SK-N-SH (cell line): ENCODE results near the gene PXDC1. TPM values are rescaled to one million over a fixed set of nuclear protein-coding genes. Genes with fewer than 3 reads are reported as not detected.

Experiments
- CTCF ChIA-PET: fragments of 300-600, 350-600 bp; formaldehyde crosslinking; extraction: SDS; loops from one replicate; lab custom pipeline; 2021; lab: Yijun Ruan, JAX
- POLR2A ChIA-PET: fragments of 350-600 bp; sonication (Branson Sonifier 250); formaldehyde crosslinking; extraction: SDS; loops from one replicate; lab custom pipeline; 2020; ENCODE audit warnings: antibody characterized with exemption, inconsistent platforms; lab: Yijun Ruan, JAX
- DNase-seq: peaks from one replicate; pipeline ENCODE4 v3.0.0; 2012
- H2AFZ ChIP-seq: fragments of 200-600 bp; sonication (generic); 2 replicates; pipeline ENCODE4 v1.8.1; 2016; ENCODE audit warnings: antibody characterized with exemption, mild to moderate bottlenecking, low read depth
- H3F3A ChIP-seq: fragments of 200-600 bp; sonication (generic); replicated peaks from 2 replicates; pipeline ENCODE3; 2016; ENCODE audit warnings: antibody characterized with exemption, mild to moderate bottlenecking; ENCODE audit not compliant: insufficient read depth
- H3K27ac ChIP-seq, 2 experiments: fragments of 200-500 bp in 1 of 2; fragments of 200-600 bp in 1 of 2; sonication (Bioruptor generic) in 1 of 2; sonication (generic), shearing (Covaris generic) in 1 of 2; 2 replicates each; pipeline versions ENCODE4 v1.5.1 to v1.6.1; 2014 to 2016; ENCODE audit warnings: low read depth in 2 of 2, inconsistent platforms in 1 of 2, low read length in 1 of 2, mild to moderate bottlenecking in 1 of 2, mixed read lengths in 1 of 2
- H3K27me3 ChIP-seq: fragments of 200-600 bp; sonication (generic), shearing (Covaris generic); 2 replicates; pipeline ENCODE4 v1.6.1; 2016; ENCODE audit warnings: mixed run types; ENCODE audit not compliant: insufficient read depth
- H3K36me3 ChIP-seq, 2 experiments: fragments of 200-500 bp in 1 of 2; fragments of 200-600 bp in 1 of 2; sonication (Bioruptor generic) in 1 of 2; sonication (generic) in 1 of 2; replicated peaks in 1 of 2; 2 replicates each; pipeline versions ENCODE3 to v1.5.1; 2014 to 2016; ENCODE audit warnings: low read length in 1 of 2, mild to moderate bottlenecking in 1 of 2; ENCODE audit not compliant: insufficient read depth in 2 of 2, control insufficient read depth in 1 of 2
- H3K4me1 ChIP-seq, 2 experiments: fragments of 200-500 bp in 1 of 2; fragments of 200-600 bp in 1 of 2; sonication (Bioruptor generic) in 1 of 2; sonication (generic), shearing (Covaris generic) in 1 of 2; 2 replicates each; pipeline versions ENCODE4 v1.5.1 to v1.6.1; 2014 to 2016; ENCODE audit warnings: low read depth in 1 of 2, low read length in 1 of 2, mixed run types in 1 of 2; ENCODE audit not compliant: insufficient read depth in 2 of 2, control insufficient read depth in 1 of 2
- H3K4me2 ChIP-seq: fragments of 200-600 bp; sonication (generic), shearing (Covaris generic); 2 replicates; pipeline ENCODE4 v1.6.1; 2017; ENCODE audit warnings: mixed run types
- H3K4me3 ChIP-seq, 2 experiments: fragments of 200-500 bp in 1 of 2; fragments of 200-600 bp in 1 of 2; sonication (Bioruptor generic) in 1 of 2; sonication (generic), shearing (Covaris generic) in 1 of 2; 2 replicates each; pipeline versions ENCODE4 v1.5.1 to v1.8.1; 2014 to 2016; ENCODE audit warnings: low read depth in 2 of 2, inconsistent platforms in 1 of 2, low read length in 1 of 2, mild to moderate bottlenecking in 1 of 2, mixed read lengths in 1 of 2, moderate library complexity in 1 of 2
- H3K79me2 ChIP-seq: fragments of 200-600 bp; sonication (generic); 2 replicates; pipeline ENCODE4 v1.8.1; 2017; ENCODE audit warnings: mild to moderate bottlenecking; ENCODE audit not compliant: insufficient read depth
- H3K9ac ChIP-seq: fragments of 200-600 bp; sonication (generic); 2 replicates; pipeline ENCODE4 v1.6.1; 2017; ENCODE audit warnings: mixed run types
- H3K9me2 ChIP-seq: fragments of 200-600 bp; sonication (generic); 2 replicates; pipeline ENCODE4 v1.6.1; 2017; ENCODE audit warnings: mixed run types
- H3K9me3 ChIP-seq: fragments of 200-600 bp; sonication (generic); 2 replicates; pipeline ENCODE4 v1.6.1; 2017; ENCODE audit warnings: mixed run types, mild to moderate bottlenecking, moderate library complexity
- H4K20me1 ChIP-seq: fragments of 200-600 bp; sonication (generic); 2 replicates; pipeline ENCODE4 v1.6.1; 2017; ENCODE audit warnings: mild to moderate bottlenecking, mixed run types; ENCODE audit not compliant: insufficient read depth
- CTCF ChIP-seq: fragments of 200-600 bp; sonication (generic); IDR thresholded peaks from 2 replicates; pipeline ENCODE4 v1.6.1; 2017; ENCODE audit warnings: antibody characterized with exemption, mild to moderate bottlenecking, moderate library complexity
- EP300 ChIP-seq, 2 experiments: IDR thresholded peaks; 2 replicates each; pipeline versions ENCODE4 v1.4.0 to v1.6.1; 2012; ENCODE audit warnings: borderline replicate concordance in 1 of 2, low read depth in 1 of 2, low read length in 1 of 2
- EZH2phosphoT487 ChIP-seq: fragments of 200-600 bp; sonication (generic); IDR thresholded peaks from 2 replicates; pipeline ENCODE4 v1.6.1; 2017; ENCODE audit warnings: low read depth, mixed run types, mild to moderate bottlenecking, antibody characterized with exemption, moderate library complexity, borderline replicate concordance
- FOXJ3 ChIP-seq: sonication (generic); formaldehyde crosslinking; IDR thresholded peaks from 2 replicates; pipeline ENCODE4 v1.5.1; 2020; ENCODE audit warnings: mild to moderate bottlenecking, missing genetic modification reagents
- IRF3 ChIP-seq: fragments of 150-350 bp; IDR thresholded peaks from 2 replicates; pipeline ENCODE4 v1.6.1; 2016; ENCODE audit warnings: mild to moderate bottlenecking, low read depth, low read length
- MXI1 ChIP-seq: IDR thresholded peaks from 2 replicates; pipeline ENCODE4 v1.6.1; 2012; ENCODE audit warnings: mild to moderate bottlenecking, low read depth, low read length, improper control_type of control experiment
- NFIC ChIP-seq: IDR thresholded peaks from 2 replicates; pipeline ENCODE4 v1.4.0; 2012; ENCODE audit warnings: borderline replicate concordance
- NRF1 ChIP-seq: IDR thresholded peaks from 2 replicates; pipeline ENCODE4 v1.6.1; 2012; ENCODE audit warnings: low read depth, mild to moderate bottlenecking, low read length
- REST ChIP-seq: IDR thresholded peaks from 2 replicates; pipeline ENCODE4 v1.6.1; 2012; ENCODE audit warnings: mild to moderate bottlenecking, low read depth, low read length, moderate library complexity
- RFX5 ChIP-seq: IDR thresholded peaks from 2 replicates; pipeline ENCODE4 v1.6.1; 2012; ENCODE audit warnings: mild to moderate bottlenecking, improper control_type of control experiment, low read length
- SIN3A ChIP-seq: IDR thresholded peaks from 2 replicates; pipeline ENCODE4 v1.6.1; 2012; ENCODE audit warnings: low read depth, mild to moderate bottlenecking, low read length, moderate library complexity, borderline replicate concordance
- SMC3 ChIP-seq: IDR thresholded peaks from 2 replicates; pipeline ENCODE4 v1.6.1; 2012; ENCODE audit warnings: low read depth, low read length, improper control_type of control experiment
- USF1 ChIP-seq: IDR thresholded peaks from 2 replicates; pipeline ENCODE4 v1.4.0; 2012; ENCODE audit warnings: low read depth, borderline replicate concordance
- WGBS: methylation state at CpG from one replicate; pipeline ENCODE4 v1.1.6; 2017; ENCODE audit warnings: low lambda C conversion rate; 5-methylcytosine and 5-hydroxymethylcytosine counted together
- polyA plus RNA-seq, 3 experiments: library from polyadenylated mRNA; depleted of rRNA; stranded (reverse); fragments of >200 nt; gene quantifications; 2 replicates each; pipeline ENCODE4 v1.2.3, GENCODE V29; 2012

PXDC1 gene
- polyA plus RNA-seq, 1 of the 3 experiments (the other 2 are of a cell fraction): 14.1 TPM

GRCh38 chr6:3735029-3735605 is 16.4 kb downstream of the PXDC1 start:
- no peak overlapping the region for H2AFZ ChIP-seq
- no peak overlapping the region for H3K27ac ChIP-seq
- H3K9ac ChIP-seq: no peak overlapping the region
- H4K20me1 ChIP-seq: peaks cover 100% of the 10 kb centered on the region
- peaks cover 0 to 9% of the 10 kb centered on the region in 2 experiments; a peak in 2 of 4 replicates for H3K4me1 ChIP-seq
- no peak for DNase-seq
- no peak overlapping the region for H3K4me3 ChIP-seq
- 94% methylated on average over 5 of the region's 5 CpGs for WGBS
- H3K4me2 ChIP-seq: no peak overlapping the region
- CTCF ChIA-PET: interaction anchor here (0.6 to 9.1 kb wide), 6 partner anchors 10 to 454 kb away, joined by 3 to 158 read pairs (median 4); no protein-coding TSS in a partner anchor
- no peaks in the 10 kb centered on the region; the same call in 1 of the 2 replicates for H3K9me3 ChIP-seq
- POLR2A ChIA-PET: no interaction called here
- H3K79me2 ChIP-seq: peaks cover 100% of the 10 kb centered on the region
- H3K9me2 ChIP-seq: no peaks in the 10 kb centered on the region
- no peaks in the 10 kb centered on the region for H3K27me3 ChIP-seq
- TF ChIP-seq SIN3A: no peak
- TF ChIP-seq EZH2phosphoT487: no peak
- TF ChIP-seq FOXJ3 (CRISPR knock-in tag): no peak
- TF ChIP-seq IRF3: no peak
- TF ChIP-seq CTCF: no peak
- no peak for TF ChIP-seq MXI1
- TF ChIP-seq NFIC: no peak
- H3K36me3 ChIP-seq: peaks cover 49 to 70% of the 10 kb centered on the region in 2 experiments
- peaks cover 11% of the 10 kb centered on the region for H3F3A ChIP-seq

- ChIA-PET POLR2A (no interaction called here), CTCF (interaction anchor here (1.9 to 9.1 kb wide), 4 partner anchors 11 to 453 kb away, joined by 4 to 158 read pairs (median 49); no protein-coding TSS in a partner anchor)
- H3K36me3 ChIP-seq: peaks cover 57 to 79% of the 10 kb centered on the region in 2 experiments
- peaks cover 100% of the 10 kb centered on the region for H4K20me1 ChIP-seq
- 94% methylated on average over 10 of the region's 10 CpGs for WGBS
- no peak overlapping the region for H3K27ac ChIP-seq
- no peaks in the 10 kb centered on the region for H3K9me2 ChIP-seq
- H3F3A ChIP-seq: peaks cover 6% of the 10 kb centered on the region
- no peak overlapping the region for H2AFZ ChIP-seq
- H3K4me1 ChIP-seq: peaks cover 0 to 9% of the 10 kb centered on the region in 2 experiments; a peak in 2 of 4 replicates
- peaks cover 100% of the 10 kb centered on the region for H3K79me2 ChIP-seq
- no peaks in the 10 kb centered on the region; the same call in 1 of the 2 replicates for H3K9me3 ChIP-seq
- no peak for DNase-seq
- H3K9ac ChIP-seq: no peak overlapping the region
- no peaks in the 10 kb centered on the region for H3K27me3 ChIP-seq
- H3K4me2 ChIP-seq: no peak overlapping the region
- no peak overlapping the region for H3K4me3 ChIP-seq
- TF ChIP-seq REST (no peak), IRF3 (no peak), EP300 (IDR thresholded peaks at IDR 0.05; ENCODE audit: borderline replicate concordance in 1 of 2, low read depth in 1 of 2, low read length in 1 of 2) (no peak), USF1 (no peak), RFX5 (no peak), MXI1 (no peak), FOXJ3 (CRISPR knock-in tag) (no peak), NRF1 (no peak), SMC3 (no peak)
These were observed 17.5 kb downstream of the PXDC1 start for GRCh38 chr6:3734023-3734422.
